ENCODE results near the gene RPIA.
"Not testable (repeated sequence)": the region's sequence is repeated elsewhere in the genome, so short reads cannot be mapped to it uniquely, and the experiment has no call there.

DNA sequence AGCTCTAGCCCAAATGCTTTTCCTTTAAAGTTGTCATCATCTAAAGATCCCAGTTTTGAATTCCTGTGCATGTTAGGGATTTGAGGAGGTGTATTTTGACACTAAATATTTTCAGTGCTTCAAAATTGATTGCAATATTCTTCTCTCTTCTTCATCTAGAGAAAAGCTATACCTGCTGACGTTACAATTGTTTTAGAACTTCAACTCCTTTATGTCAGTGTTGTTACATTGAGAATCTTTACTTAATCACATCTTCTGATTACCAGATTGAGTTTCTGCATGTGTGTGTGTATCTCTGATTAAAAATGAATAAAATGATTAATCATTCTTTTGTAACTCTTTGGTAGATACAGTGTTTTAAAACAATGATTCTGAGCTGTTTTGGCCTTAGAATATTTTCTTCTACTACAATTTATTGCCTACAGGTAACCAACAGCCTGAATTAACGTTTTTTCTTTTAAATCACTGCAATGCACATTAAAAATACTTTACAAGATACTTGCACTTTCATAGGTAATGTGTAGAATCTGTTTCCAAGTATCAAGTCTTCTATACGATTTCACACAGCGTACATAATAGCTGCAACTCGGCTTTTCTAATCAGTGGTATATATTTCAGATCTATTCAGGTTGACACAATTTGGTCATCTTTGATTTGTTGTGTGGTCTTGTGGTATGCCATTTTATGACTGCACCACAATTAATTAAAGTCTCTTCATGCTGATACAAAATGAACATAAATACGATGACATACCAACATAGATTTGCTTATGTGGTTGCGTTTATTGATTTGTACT lies 82.0 kb downstream of the RPIA start:
- TF ChIP-seq, protein P1, sequence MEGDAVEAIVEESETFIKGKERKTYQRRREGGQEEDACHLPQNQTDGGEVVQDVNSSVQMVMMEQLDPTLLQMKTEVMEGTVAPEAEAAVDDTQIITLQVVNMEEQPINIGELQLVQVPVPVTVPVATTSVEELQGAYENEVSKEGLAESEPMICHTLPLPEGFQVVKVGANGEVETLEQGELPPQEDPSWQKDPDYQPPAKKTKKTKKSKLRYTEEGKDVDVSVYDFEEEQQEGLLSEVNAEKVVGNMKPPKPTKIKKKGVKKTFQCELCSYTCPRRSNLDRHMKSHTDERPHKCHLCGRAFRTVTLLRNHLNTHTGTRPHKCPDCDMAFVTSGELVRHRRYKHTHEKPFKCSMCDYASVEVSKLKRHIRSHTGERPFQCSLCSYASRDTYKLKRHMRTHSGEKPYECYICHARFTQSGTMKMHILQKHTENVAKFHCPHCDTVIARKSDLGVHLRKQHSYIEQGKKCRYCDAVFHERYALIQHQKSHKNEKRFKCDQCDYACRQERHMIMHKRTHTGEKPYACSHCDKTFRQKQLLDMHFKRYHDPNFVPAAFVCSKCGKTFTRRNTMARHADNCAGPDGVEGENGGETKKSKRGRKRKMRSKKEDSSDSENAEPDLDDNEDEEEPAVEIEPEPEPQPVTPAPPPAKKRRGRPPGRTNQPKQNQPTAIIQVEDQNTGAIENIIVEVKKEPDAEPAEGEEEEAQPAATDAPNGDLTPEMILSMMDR (IDR thresholded peaks at IDR 0.05; ENCODE audit: low read depth, low read length) = not testable (repeated sequence)
- not testable (repeated sequence) for TF ChIP-seq EZH2phosphoT487 (IDR thresholded peaks at IDR 0.05; ENCODE audit: low read depth)

Measured in OCI-LY3 (cell line).